Caco-2 (cell line): ENCODE data around the gene GPC5. TPM values are rescaled to one million over a fixed set of nuclear protein-coding genes. Genes with fewer than 3 reads are reported as not detected.

Experiments
- BruUV-seq: library from RNA; stranded (reverse); fragments of 400-500 nt; replicated peaks from 2 replicates; lab custom pipeline; 2021; lab: Mats Ljungman, UMichigan
- CTCF ChIA-PET: fragments of 300-600 bp; sonication (Branson Sonifier 250); formaldehyde crosslinking; loops from one replicate; lab custom pipeline; 2022; ENCODE audit warnings: antibody characterized with exemption; lab: Charles Lee
- POLR2A ChIA-PET: fragments of 300-600 bp; sonication (Branson Sonifier 250); formaldehyde crosslinking; loops from one replicate; lab custom pipeline; 2022; ENCODE audit warnings: antibody characterized with exemption; lab: Charles Lee
- DNase-seq, 2 experiments: peaks; one replicate each; pipeline versions ENCODE4 v3.0.0 to v3.0.0-alpha.2; 2020 to 2022
- H3K27me3 ChIP-seq: replicated peaks from 2 replicates; pipeline ENCODE4 v1.6.0; 2011; ENCODE audit warnings: low read length; ENCODE audit not compliant: control insufficient read depth, insufficient read depth
- H3K36me3 ChIP-seq: 2 replicates; pipeline ENCODE4 v1.5.1; 2011; ENCODE audit warnings: low read length; ENCODE audit not compliant: control insufficient read depth, insufficient read depth
- H3K4me1 ChIP-seq: fragments of 250-450 bp; sonication (Bioruptor Pico); 2 replicates; pipeline ENCODE4 v1.5.1; 2020; ENCODE audit warnings: mild to moderate bottlenecking
- H3K4me3 ChIP-seq: 2 replicates; pipeline ENCODE4 v1.5.1; 2011; ENCODE audit warnings: low read depth, mild to moderate bottlenecking, control low read depth, low read length
- H3K9me3 ChIP-seq: fragments of 250-450 bp; sonication (Bioruptor Pico); 2 replicates; pipeline ENCODE4 v1.5.1; 2020; ENCODE audit warnings: mild to moderate bottlenecking, moderate library complexity
- H3K27ac Mint-ChIP-seq: one replicate; pipeline ENCODE4 v1.8.0; 2022; ENCODE audit warnings: mixed read lengths; ENCODE audit not compliant: unreplicated experiment
- H3K27me3 Mint-ChIP-seq: one replicate; pipeline ENCODE4 v1.8.0; 2022; ENCODE audit warnings: mixed read lengths; ENCODE audit not compliant: insufficient read depth, unreplicated experiment
- H3K36me3 Mint-ChIP-seq: one replicate; pipeline ENCODE4 v1.8.0; 2022; ENCODE audit warnings: mild to moderate bottlenecking, mixed read lengths; ENCODE audit not compliant: insufficient read depth, unreplicated experiment
- H3K4me1 Mint-ChIP-seq: one replicate; pipeline ENCODE4 v1.8.0; 2022; ENCODE audit warnings: low read depth, mixed read lengths; ENCODE audit not compliant: unreplicated experiment
- H3K4me3 Mint-ChIP-seq: one replicate; pipeline ENCODE4 v1.8.0; 2022; ENCODE audit warnings: mild to moderate bottlenecking, moderate library complexity, mixed read lengths; ENCODE audit not compliant: unreplicated experiment
- H3K9me3 Mint-ChIP-seq: one replicate; pipeline ENCODE4 v1.8.0; 2022; ENCODE audit warnings: mixed read lengths; ENCODE audit not compliant: unreplicated experiment
- CTCF ChIP-seq, 2 experiments: fragments of 200-600 bp in 1 of 2; IDR thresholded peaks; 1 replicate in 1 of 2; 2 replicates in 1 of 2; pipeline versions ENCODE4 v1.5.1 to v1.8.0; 2011 to 2022; ENCODE audit warnings: antibody characterized with exemption in 1 of 2, control low read depth in 1 of 2, inconsistent platforms in 1 of 2, low read depth in 1 of 2, low read length in 1 of 2, mild to moderate bottlenecking in 1 of 2, moderate library complexity in 1 of 2; ENCODE audit not compliant: insufficient read depth in 1 of 2, severe bottlenecking in 1 of 2, unreplicated experiment in 1 of 2
- intact Hi-C: fragments of 100-400 bp; cut with micrococcal nuclease; formaldehyde crosslinking; loops from one replicate; pipeline ENCODE4 v1.10.0; 2022; ENCODE audit not compliant: unreplicated experiment
- total RNA-seq: library from RNA; stranded (reverse); gene quantifications from 2 replicates; pipeline ENCODE4 v1.2.3, GENCODE V29; 2022

GPC5 gene
- total RNA-seq, 1 experiment from 2014 or later: 4.1 TPM

- Histone ChIP-seq H3K9me3 (no peaks in the 10 kb centered on the region), H3K27me3 (no peaks in the 10 kb centered on the region), H3K4me1 (no peaks in the 10 kb centered on the region), H3K36me3 (no peaks in the 10 kb centered on the region), H3K4me3 (no peak overlapping the region)
- H3K9me3 Mint-ChIP-seq: no peaks in the 10 kb centered on the region
- TF ChIP-seq CTCF (IDR thresholded peaks at IDR 0.05; ENCODE audit: insufficient read depth in 1 of 2, low read depth in 1 of 2, low read length in 1 of 2, severe bottlenecking in 1 of 2, unreplicated experiment in 1 of 2): no peak
- no peak overlapping the region for H3K4me3 Mint-ChIP-seq
- H3K27ac Mint-ChIP-seq: no peak overlapping the region
- CTCF ChIA-PET: no interaction called here
- DNase-seq: no peak
- intact Hi-C loops: no loop called here
- no TSS peak for BruUV-seq
- H3K36me3 Mint-ChIP-seq: no peaks in the 10 kb centered on the region
- H3K4me1 Mint-ChIP-seq: no peaks in the 10 kb centered on the region
- POLR2A ChIA-PET: no interaction called here
- no peaks in the 10 kb centered on the region for H3K27me3 Mint-ChIP-seq
These were observed 1323.2 kb downstream of the GPC5 start for GRCh38 chr13:92721620-92722019.

GRCh38 chr13:92727118-92727517 lies 1328.7 kb downstream of the GPC5 start:
- Mint-ChIP-seq H3K36me3 (no peaks in the 10 kb centered on the region), H3K27me3 (no peaks in the 10 kb centered on the region), H3K9me3 (no peaks in the 10 kb centered on the region), H3K27ac (no peak overlapping the region), H3K4me3 (no peak overlapping the region), H3K4me1 (no peaks in the 10 kb centered on the region)
- no TSS peak for BruUV-seq
- TF ChIP-seq CTCF (IDR thresholded peaks at IDR 0.05; ENCODE audit: insufficient read depth in 1 of 2, low read depth in 1 of 2, low read length in 1 of 2, severe bottlenecking in 1 of 2, unreplicated experiment in 1 of 2): no peak
- H3K27me3 ChIP-seq: no peaks in the 10 kb centered on the region
- intact Hi-C loops: no loop called here
- POLR2A ChIA-PET: no interaction called here
- no peak overlapping the region for H3K4me3 ChIP-seq
- CTCF ChIA-PET: no interaction called here
- no peaks in the 10 kb centered on the region for H3K9me3 ChIP-seq
- no peak for DNase-seq
- H3K4me1 ChIP-seq: no peaks in the 10 kb centered on the region
- no peaks in the 10 kb centered on the region for H3K36me3 ChIP-seq

- Mint-ChIP-seq H3K36me3 (no peaks in the 10 kb centered on the region), H3K27me3 (no peaks in the 10 kb centered on the region), H3K4me3 (no peak overlapping the region), H3K9me3 (no peaks in the 10 kb centered on the region), H3K4me1 (no peaks in the 10 kb centered on the region), H3K27ac (no peak overlapping the region)
- intact Hi-C loops: no loop called here
- no TSS peak for BruUV-seq
- no peaks in the 10 kb centered on the region for H3K27me3 ChIP-seq
- no peaks in the 10 kb centered on the region for H3K9me3 ChIP-seq
- no peak overlapping the region for H3K4me3 ChIP-seq
- no peak for DNase-seq
- no peak for TF ChIP-seq CTCF (IDR thresholded peaks at IDR 0.05; ENCODE audit: insufficient read depth in 1 of 2, low read depth in 1 of 2, low read length in 1 of 2, severe bottlenecking in 1 of 2, unreplicated experiment in 1 of 2)
- no peaks in the 10 kb centered on the region for H3K36me3 ChIP-seq
- ChIA-PET POLR2A (no interaction called here), CTCF (no interaction called here)
- no peaks in the 10 kb centered on the region for H3K4me1 ChIP-seq
These were observed 1335.6 kb downstream of the GPC5 start for GRCh38 chr13:92734068-92734467.
